ENCODE results near the gene IGSF21.

DNA sequence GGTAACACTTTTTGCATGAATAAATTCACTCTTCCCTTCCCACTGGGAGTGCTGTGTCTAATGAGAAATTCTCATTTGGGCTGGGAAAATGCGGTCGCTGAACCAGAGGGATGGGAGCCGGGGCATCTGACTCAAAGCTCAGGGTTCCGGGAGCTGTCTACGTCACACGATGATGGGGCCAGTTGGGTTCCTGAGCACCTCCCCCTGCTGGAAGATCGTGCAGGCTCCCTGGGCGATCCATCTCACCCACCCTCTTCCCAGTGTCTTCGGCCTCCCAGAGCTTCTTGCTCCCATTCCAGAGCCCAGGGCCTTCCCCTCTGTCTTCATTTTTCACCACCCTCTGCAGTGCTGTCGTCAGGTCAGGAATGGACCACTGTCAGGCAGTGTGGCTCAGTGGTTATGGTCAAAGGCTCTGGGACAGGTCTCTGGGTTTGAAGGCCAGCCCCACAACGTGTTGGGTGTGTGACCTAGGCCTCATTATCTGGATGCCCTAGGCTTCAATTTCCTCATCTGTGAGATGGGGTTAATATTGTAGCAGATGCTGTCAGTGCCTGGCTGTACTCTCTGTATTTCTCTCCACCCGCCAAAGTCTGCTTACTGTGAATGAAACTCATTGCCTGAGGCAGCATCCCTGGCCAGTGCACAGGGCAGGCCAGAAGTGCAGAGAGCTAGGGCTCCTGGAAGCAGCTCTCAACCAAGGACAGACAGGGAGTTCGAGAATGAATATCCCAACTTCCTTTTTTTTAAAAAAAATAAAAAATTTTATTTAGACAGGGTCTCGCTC, 31.8 kb downstream of the IGSF21 start:
- TF ChIP-seq CTCF (IDR thresholded peaks at IDR 0.05; ENCODE audit: poor library complexity) (no peak), EZH2 (IDR thresholded peaks at IDR 0.05; ENCODE audit: borderline replicate concordance) (no peak)
